Cardiac septum (tissue), 1 donor: Measurements from ENCODE around the gene RHOBTB1. TPM values are rescaled to one million over a fixed set of nuclear protein-coding genes. Genes with fewer than 3 reads are reported as not detected.

Experiments used
- DNase-seq: peaks from one replicate; pipeline ENCODE4 v3.0.0-alpha.2; 2020; ENCODE audit warnings: low spot score
- intact Hi-C: fragments of 100-400 bp; cut with DNase I; formaldehyde crosslinking; loops from one replicate; pipeline ENCODE4 v1.14.0; 2022
- total RNA-seq: library from RNA; stranded (reverse); fragmentation: NEBNext Ultra II Directional; extraction: Animal tissue kit (Norgen Biotek cat#: 25700); gene quantifications from one replicate; pipeline ENCODE4 v1.2.1, GENCODE V29; 2021
- donor health status: DM: no; HTN: no; CAD: no.

The RHOBTB1 gene
- total RNA-seq, 1 donor from 2014 or later, result 16.3 TPM

DNA sequence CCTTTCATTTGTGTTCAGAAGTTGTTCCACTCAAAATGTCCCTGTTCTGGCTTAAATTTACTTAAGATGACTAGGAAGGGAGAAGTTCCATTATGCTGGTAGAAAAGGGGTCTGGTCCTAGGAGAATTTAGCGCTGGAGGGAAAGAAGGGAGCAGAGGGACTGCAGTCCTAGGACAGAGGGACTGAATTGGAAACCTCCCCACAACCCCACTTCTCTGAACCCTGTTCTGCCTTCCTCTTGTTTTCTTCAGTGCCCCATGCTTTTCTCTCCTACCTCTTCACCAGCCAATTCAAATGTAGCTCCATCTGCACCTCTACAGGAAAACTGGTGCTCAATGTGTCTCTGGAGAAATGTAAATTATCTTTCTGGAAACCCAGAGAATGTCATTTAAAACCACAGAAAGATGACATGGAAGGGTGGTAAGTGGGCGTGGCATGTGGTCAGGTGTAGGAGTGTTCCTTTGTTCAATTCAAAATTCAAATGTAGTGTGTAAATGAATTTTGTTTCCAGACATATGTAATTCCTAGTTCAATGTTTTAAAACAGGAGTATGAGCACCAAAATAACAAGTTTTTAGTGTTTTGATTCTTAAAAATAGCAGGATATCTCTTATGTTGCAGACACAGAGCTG, 24.0 kb upstream of the RHOBTB1 start:
- no peak for DNase-seq
- intact Hi-C loops, result loop anchor here (5.0 kb wide), 1 partner anchor 314 kb away; no protein-coding TSS in a partner anchor

DNA sequence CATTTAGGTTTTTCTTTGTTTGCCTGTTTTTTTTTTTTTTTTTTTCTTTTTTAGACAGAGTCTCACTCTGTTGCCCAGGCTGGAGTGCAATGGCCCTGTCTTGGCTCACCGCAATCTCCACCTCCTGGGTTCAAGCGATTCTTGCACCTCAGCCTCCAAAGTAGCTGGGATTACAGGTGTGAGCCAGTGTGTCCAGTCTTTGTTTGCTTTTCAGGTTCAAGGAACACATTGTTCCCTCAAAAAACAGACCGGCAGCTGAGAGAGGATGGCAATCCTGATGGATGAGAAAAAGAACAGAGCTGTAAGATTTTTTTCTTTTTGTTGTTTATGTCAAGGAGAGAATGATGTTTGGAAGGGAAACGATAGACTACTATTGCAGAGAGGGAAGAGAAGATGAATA, 23.3 kb upstream of the RHOBTB1 start:
- intact Hi-C loops, result loop anchor here (5.0 kb wide), 1 partner anchor 315 kb away; no protein-coding TSS in a partner anchor
- no peak for DNase-seq

DNA sequence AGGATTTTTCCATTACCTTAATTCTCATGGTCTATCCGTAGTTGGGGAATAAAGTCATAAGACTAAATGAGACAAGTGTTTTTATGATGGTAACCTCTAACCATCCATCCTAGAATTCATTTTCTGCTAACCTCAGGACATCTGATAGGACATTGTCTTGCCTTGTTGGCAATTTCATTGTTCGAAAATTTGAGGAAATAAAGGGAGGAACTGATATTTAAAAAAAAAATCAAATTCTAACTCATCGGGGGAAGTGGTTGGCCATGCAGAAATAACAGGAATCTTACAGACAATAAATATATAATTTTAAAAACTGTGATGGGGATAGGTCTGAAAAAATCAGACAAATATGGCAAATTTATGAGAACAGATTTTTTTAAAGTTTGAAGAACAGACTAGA, 21.7 kb upstream of the RHOBTB1 start:
- intact Hi-C loops, result loop anchor here (2.0 to 5.0 kb wide), 2 partner anchors 149 to 317 kb away; no protein-coding TSS in a partner anchor
- DNase-seq, result no peak

DNA sequence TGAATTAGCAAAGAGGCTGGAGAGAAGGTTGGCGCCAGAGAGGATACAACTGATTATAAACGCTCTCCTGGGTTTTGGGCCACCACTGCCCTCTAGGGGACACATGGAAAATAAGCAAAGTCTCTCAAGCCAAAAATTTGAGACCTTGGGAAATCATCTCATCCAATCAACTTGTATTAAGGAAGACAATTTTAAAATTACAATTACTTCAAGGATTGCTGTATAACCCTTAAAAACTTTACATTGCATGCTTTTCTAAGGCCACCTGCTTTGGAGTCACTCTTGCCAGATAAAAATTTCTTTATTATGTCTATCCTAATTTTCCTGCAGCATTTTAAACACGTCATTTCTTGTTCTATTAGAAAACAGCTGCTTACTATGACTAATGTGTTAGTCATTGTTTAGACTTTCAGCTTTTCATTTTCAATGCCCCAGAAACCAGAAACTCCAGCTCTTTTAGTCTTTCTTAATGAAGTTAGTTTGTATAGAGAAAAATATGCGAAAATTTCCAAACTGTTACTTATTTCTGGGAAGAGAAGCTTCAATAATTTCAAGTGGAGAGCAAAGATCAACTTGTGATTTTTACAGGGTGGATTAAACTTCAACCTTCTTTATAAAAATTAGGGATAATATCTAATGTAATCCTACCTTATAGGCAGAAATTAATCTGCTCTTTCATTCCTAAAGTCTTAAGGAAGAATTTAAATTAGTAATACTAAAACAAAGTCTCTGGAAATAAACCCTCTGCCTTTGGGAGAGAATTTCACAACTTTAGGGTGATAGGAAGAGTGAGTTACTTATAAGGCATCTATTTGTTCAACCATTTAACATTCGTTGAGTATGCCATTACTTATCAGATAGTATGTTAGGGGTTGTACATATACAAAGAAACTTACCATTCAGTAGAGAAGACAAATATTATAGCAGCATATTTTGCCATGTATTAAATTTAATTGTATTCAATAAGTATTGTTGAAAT, 20.6 kb upstream of the RHOBTB1 start:
- DNase-seq, result peak; percentile 75
- intact Hi-C loops, result loop anchor here (2.0 to 5.0 kb wide), 3 partner anchors 82 to 318 kb away; no protein-coding TSS in a partner anchor

DNA sequence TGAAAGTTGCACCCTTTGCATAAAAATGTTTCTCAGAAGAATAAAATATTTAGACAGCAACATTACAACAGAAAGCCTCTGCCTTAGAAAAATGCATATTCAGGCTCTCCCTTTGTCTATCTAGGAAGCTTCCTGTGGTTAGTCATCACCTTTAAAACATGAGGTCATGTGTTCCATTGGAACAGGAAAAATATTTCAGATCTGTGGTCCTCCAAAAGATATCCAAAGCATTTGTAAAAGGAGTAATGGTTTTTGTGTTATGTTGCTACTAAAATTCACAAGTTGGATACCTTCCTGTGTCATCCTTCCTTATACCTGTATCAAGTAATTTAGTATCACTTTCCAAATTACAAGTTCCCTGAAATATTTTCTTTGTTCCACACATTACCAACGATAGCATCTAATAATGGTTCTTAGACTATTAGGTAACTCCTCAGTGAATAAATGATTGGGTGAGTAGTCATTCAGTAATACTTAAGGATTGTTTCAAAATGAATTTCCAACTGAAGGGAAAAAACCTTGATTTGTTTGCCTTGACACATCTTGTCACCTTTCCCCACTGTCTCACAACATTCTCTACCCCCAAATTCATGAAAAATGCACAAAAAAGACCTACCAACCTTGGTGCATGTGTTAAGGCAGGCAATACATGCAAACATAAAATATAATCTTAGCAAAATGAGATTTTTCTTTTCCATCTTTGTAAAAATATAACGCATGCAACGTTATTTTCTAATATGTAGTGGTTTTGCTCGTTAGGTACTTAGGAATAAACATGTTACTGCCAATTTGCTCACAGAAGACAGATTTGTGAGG, 19.7 kb upstream of the RHOBTB1 start:
- DNase-seq, result no peak
- intact Hi-C loops, result loop anchor here (2.0 to 5.0 kb wide), 2 partner anchors 81 to 147 kb away; no protein-coding TSS in a partner anchor

DNA sequence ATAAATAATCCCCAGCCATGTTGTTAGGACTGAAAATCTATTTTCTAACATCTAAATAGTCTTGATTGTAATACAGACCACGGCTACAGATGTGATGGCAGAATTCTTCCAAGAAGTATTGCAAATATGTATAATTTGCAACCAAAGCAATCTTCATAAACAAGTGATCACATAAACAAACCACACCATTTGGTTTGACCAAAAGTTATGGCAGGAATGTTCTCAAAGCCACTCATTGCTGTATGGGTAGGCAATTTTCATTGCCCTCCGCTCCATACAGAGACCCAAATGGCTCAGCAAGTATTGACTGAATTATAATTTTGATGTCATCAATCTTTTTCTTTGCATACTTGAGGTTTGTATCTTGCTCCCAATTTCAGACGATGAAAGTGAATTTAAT, 19.0 kb upstream of the RHOBTB1 start:
- intact Hi-C loops, result loop anchor here (5.0 kb wide), 1 partner anchor 81 kb away; no protein-coding TSS in a partner anchor
- no peak for DNase-seq

DNA sequence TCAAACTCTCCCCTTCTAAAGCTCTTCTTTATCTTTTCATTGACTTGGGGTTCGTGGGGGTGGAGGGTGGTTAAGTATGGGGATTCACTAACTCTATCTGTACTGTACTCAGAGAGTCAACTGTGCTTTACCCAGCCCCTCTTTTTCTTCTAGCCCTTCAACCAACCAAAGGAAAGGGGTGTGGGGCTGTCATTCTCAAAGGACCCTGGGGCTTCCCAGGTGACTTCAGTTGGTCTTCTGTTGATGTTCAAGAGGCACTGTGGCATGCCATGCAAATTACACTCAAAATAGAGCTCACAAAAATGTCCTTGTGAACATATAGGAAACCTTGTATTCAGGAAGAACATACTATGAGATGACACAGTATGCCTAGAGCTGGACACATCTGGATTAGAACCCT, 16.9 kb upstream of the RHOBTB1 start:
- intact Hi-C loops, result loop anchor here (5.0 kb wide), 1 partner anchor 79 kb away; no protein-coding TSS in a partner anchor
- no peak for DNase-seq

DNA sequence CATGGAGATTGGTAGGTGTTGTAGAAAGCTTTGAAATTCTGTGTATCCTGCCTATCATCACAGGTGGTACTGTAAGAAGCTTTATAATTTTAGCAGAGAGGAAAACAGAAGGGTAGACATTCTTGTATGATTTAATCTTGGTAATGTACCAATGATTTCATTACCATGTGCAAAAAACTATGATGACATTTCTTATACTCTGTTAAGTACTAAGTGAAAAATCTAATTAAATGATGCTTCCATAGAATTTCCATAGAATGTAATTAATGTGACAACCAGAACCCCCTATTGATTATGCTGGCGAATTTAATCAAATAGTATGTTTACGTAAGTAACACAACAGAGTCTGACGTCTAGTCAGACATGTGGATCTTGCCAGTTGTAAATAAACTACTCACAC, 16.0 kb upstream of the RHOBTB1 start:
- intact Hi-C loops, result loop anchor here (5.0 kb wide), 1 partner anchor 78 kb away; no protein-coding TSS in a partner anchor
- DNase-seq, result no peak

DNA sequence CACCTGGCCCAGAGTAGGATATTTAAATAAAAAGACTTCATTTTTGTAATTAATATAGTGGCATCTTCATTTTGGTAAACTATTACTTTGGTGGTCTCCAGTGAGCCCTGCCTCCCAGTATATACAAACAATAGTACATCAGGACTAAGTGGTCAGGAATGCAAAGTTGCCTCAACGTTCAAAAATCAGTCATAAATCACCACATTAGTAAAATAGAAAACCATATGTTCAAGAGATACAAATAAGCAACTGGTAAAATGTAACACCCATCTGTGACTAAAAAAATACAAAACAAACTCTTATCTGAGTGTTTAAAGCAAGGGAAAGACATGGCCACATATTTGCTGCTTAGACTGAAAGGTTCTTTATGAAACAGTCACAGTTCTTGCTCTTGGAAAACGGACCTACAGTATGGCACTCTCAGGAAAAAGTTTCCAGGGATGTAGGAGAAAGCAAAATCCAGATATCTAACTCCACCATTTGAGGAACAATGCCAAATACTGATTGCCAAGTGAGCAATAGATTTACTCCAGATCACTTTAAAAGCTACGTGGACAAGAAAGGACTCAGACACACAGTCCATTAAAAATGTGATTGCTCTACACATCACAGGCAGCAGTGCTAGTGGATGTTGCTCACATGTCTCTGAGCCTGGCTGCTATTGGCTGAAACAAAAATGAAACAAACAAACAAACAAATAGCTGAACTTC, 15.1 kb upstream of the RHOBTB1 start:
- DNase-seq, result no peak
- intact Hi-C loops, result no loop called here

DNA sequence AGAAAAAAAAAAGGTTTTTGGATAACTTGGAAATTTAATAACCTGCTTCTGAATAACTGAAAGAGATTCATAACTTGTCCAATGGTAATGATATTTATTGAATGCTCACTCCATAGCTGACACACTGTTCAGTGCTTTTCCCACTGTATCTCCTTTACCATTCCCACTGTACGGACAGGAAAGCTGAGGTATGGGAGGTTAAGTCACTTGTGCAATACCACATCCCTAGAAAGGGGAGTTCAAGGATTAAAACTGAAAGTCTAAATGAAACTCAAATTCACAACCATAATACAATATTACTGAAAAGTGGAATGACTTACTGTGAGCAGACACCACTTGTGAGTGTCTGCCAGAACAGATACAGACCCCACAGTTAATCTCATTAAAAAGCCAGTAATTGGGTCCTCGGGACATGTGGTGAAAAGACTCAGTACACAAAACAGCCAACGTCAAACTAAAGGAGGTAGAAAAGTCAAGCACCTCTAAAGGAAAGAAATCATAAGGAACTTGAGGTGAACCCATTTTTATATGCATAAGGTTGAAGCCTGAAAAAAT, 13.8 kb upstream of the RHOBTB1 start:
- DNase-seq, result no peak
- intact Hi-C loops, result no loop called here

DNA sequence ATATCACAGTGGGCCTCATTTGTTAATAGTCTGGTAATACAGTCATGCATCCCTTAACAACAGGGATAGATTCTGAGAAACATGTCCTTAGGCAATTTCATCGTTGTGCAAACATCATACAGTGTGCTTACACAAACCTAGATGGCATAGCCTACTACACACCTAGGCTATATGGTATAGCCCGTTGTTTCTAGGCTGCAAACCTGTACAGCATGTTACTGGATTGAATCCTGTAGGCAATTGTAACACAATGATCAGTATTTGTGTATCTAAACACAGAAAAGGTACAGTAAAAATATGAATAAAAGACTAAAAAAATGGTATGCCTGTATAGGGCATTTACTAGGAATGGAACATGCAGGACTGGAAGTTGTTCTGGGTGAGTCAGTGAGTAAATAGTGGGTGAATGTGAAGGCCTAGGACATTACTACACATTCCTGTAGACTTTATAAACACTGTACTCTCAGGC, 12.0 kb upstream of the RHOBTB1 start:
- intact Hi-C loops, result no loop called here
- no peak for DNase-seq

DNA sequence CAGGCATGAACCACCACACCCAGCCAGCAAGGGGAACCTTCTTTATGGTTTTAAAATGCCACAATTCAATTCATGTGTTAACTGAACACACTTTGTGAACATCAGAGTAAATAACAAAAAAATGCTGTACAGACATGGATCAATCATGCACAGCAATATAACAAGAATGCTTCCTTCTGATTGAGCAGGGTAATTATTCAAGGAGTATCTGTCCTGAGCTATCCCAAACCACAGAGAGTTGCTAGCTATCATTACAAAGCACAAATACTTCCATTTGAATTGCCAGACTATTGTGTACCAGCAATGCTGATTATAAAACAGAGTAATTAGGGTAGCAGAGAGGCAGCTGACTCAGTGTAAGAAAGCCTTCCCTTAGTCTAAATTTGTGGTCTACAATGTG, 11.3 kb upstream of the RHOBTB1 start:
- intact Hi-C loops, result no loop called here
- no peak for DNase-seq

DNA sequence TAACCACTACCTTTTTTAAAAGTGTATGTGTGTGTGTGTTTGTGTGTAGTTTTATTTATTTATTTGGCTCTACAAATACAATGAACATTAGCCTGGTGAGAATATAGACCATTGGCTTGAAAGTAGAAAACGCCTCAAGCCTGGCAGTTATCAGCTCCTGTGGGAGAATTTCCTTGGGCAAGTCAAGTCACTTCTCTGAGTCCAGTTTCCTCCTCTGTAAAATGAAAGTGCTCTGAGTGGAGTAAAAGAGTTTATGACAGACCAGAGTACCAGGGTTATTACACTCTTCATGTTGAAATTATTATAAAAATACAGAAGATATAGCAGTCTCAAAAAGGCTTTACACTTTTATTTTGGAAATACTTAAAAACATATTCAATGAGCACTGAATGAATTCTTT, 10.1 kb upstream of the RHOBTB1 start:
- intact Hi-C loops, result no loop called here

DNA sequence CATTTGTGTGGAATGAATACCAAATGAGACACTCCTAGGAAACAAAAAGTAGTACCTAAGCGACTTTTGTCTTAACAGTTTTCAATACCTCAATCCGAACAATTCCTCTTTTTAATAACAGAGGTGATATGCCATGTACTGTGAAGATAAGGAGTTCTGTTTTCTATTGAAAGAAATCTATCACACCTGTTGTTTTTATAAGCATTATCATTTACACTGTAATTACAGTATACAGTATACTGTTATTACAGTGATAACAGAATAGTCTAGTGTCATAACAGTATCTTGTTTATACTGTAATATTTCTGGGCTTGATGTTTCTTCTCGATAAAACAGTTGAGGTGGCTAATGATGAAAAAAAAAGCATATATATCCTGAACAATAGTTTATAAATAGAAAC, 9.4 kb upstream of the RHOBTB1 start:
- intact Hi-C loops, result no loop called here
- no peak for DNase-seq

More for the DNA sequence above, 10.1 kb upstream of the RHOBTB1 start:
- no peak for DNase-seq

DNA sequence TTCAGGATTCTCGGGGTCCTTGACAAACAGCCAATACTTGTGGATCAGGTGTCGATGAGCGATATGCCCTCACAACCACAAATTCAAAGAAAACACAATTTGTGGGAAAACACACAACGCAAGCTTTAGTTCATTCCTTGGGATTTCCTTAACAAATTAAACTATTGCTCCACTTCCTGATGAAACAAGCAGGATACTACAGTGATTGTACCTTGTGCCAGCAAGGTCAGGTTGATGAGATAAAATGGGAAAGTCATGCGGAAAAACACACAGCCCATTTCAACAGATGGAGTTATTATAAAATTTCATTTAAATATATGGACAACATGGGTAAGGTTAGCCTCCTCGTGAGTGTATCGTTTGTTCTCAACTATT, 8.8 kb upstream of the RHOBTB1 start:
- intact Hi-C loops, result no loop called here
- DNase-seq, result no peak

DNA sequence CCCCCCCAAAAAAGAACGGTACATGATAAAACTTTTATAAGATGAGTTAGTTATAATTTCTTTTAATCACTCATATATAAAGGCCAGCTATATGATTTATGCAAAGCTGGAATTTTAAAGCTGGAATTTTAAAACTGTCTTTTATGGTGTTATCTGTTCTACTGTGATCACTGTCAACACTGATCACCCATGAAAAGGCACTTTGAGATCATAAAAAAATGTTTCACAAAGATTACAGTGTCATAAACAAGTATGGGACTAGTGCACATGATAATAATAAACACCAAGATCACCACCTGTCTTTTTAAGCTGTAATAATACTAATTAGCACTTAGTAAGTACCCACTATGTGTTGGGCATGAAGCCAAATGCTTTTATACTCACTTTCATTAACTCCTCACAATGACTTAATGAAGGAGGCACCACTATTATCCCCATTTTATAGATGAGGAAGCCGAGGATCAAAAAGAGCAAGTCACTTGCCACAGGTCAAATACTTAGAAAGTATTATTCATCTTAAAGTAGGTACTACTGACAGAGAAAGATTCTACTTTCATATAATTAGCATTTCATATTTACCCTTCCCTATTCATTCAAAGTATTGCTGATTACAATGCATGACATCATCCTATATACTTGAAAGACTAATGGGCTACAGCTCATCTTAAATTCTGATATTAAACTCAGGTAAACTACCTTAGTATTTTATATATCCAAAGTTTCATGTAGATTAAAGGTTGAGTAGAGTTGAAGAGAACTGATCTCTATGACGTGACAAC, 8.3 kb upstream of the RHOBTB1 start:
- DNase-seq, result no peak
- intact Hi-C loops, result no loop called here

DNA sequence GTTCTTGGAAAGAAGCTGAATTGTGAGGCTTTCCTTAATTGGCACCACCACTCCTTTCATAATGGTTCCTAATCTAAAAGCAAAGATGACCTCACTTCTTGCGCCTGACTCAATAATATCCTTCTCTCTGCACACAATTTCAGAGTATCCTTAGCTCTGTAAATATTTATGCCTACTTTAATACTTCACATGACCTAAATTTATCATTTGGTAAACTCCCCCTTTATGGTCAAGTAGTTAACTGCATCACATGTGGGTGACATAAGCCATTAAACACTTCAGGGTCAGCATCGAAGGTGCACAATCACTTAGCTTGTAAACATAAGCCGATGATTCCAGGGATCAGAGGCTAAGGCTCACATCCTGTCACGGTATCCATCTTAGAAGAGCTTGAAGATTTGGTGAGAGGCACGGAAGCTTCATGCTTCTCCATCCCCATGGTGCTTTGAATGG, 7.3 kb upstream of the RHOBTB1 start:
- intact Hi-C loops, result no loop called here
- DNase-seq, result no peak

DNA sequence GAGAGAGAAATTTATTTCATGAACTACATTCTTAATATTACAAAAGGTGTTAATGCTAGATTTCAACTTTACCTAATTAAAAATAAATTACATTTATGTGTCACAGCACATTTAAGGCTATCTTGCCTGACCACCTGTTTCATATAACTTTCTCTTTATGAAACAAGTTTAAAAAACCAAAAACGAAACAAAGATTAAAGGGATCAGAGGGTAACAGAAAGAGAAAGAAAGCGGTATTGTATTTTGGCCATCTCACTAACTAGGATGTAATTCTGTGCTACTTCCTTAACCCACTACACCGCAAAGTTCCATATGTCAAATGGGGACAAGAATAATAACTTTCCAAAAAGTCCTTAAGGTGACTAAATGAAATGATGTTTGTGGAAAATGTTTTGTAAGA, 6.3 kb upstream of the RHOBTB1 start:
- DNase-seq, result no peak
- intact Hi-C loops, result no loop called here
